A549 (cell line): ENCODE measurements around the gene NEGR1. TPM values are rescaled to one million over a fixed set of nuclear protein-coding genes. Genes with fewer than 3 reads are reported as not detected.

Experiments
- ATAC-seq, 2 experiments: fragments of 200-7000 bp in 1 of 2; fragments of >200 bp in 1 of 2; cut with Nextera tagmentation in 1 of 2; cut with Tn5 transposase in 1 of 2; 3 replicates each; pipeline versions ENCODE4 v1.8.0 to v1.9.1; 2018 to 2020; ENCODE audit warnings: mild to moderate bottlenecking in 1 of 2, moderate library complexity in 1 of 2
- CTCF ChIA-PET: fragments of 300-600 bp; sonication (Branson Sonifier 250); formaldehyde crosslinking; extraction: SDS; loops from one replicate; lab custom pipeline; 2021; ENCODE audit warnings: antibody characterized with exemption, inconsistent platforms; lab: Yijun Ruan, JAX
- POLR2A ChIA-PET: fragments of 350-600 bp; formaldehyde crosslinking; extraction: SDS; loops from one replicate; lab custom pipeline; 2021; ENCODE audit warnings: antibody characterized with exemption, inconsistent platforms; lab: Yijun Ruan, JAX
- DNase-seq, 2 experiments: peaks; one replicate each; pipeline versions ENCODE4 v3.0.0 to v3.0.0-alpha.2; 2011 to 2016; ENCODE audit warnings: low read depth in 1 of 2, low spot score in 1 of 2
- FAIRE-seq: peaks from 2 replicates; lab custom pipeline; 2011; peaks lifted over from hg19 to GRCh38; lab: Jason Lieb, UNC
- H3K27ac ChIP-seq, 2 experiments: fragments of >200 bp; sonication (Bioruptor Twin); formaldehyde crosslinking; 3 replicates each; pipeline ENCODE4 v1.5.1; 2016 to 2017
- H3K4me1 ChIP-seq: fragments of >200 bp; sonication (Bioruptor Twin); formaldehyde crosslinking; 3 replicates; pipeline ENCODE4 v1.6.1; 2016
- H3K4me2 ChIP-seq: fragments of >200 bp; sonication (Bioruptor Twin); formaldehyde crosslinking; 3 replicates; pipeline ENCODE4 v1.6.1; 2016
- H3K4me3 ChIP-seq: fragments of >200 bp; sonication (Bioruptor Twin); formaldehyde crosslinking; 3 replicates; pipeline ENCODE4 v1.5.1; 2016
- H3K9me3 ChIP-seq: fragments of >200 bp; sonication (Bioruptor Twin); formaldehyde crosslinking; 3 replicates; pipeline ENCODE4 v1.6.1; 2016
- CBX2 ChIP-seq: fragments of 200-600 bp; sonication (generic); IDR thresholded peaks from 2 replicates; pipeline ENCODE4 v1.6.1; 2016; ENCODE audit warnings: low read depth, mild to moderate bottlenecking, borderline replicate concordance
- CBX8 ChIP-seq: fragments of 200-600 bp; sonication (generic); IDR thresholded peaks from 2 replicates; pipeline ENCODE4 v1.6.1; 2016
- CEBPB ChIP-seq, 2 experiments: fragments of >200 bp in 1 of 2; sonication (Bioruptor Twin) in 1 of 2; formaldehyde crosslinking in 1 of 2; IDR thresholded peaks; 2 replicates each; pipeline ENCODE4 v1.6.1; 2012 to 2016
- CHD4 ChIP-seq: fragments of 200-600 bp; sonication (generic); IDR thresholded peaks from 2 replicates; pipeline ENCODE4 v1.6.1; 2016; ENCODE audit warnings: antibody characterized with exemption, mild to moderate bottlenecking, borderline replicate concordance
- GATA3 ChIP-seq: IDR thresholded peaks from 2 replicates; pipeline ENCODE4 v1.6.1; 2012; ENCODE audit warnings: borderline replicate concordance
- HOXA7 ChIP-seq: fragments of 250-450 bp; sonication (Bioruptor Pico); IDR thresholded peaks from 2 replicates; pipeline ENCODE4 v1.5.0; 2020; ENCODE audit warnings: mild to moderate bottlenecking, moderate library complexity
- JUNB ChIP-seq: fragments of >200 bp; sonication (Bioruptor Twin); formaldehyde crosslinking; IDR thresholded peaks from 2 replicates; pipeline ENCODE4 v1.6.1; 2016
- KDM5A ChIP-seq: fragments of 200-600 bp; sonication (generic); IDR thresholded peaks from 2 replicates; pipeline ENCODE4 v1.6.1; 2016; ENCODE audit warnings: antibody characterized with exemption, mild to moderate bottlenecking
- MAZ ChIP-seq: fragments of 150-350 bp; IDR thresholded peaks from 2 replicates; pipeline ENCODE4 v1.6.1; 2014; ENCODE audit warnings: antibody characterized with exemption, low read depth, low read length, borderline replicate concordance
- NFE2L2 ChIP-seq: fragments of 150-350 bp; conservative IDR thresholded peaks from 2 replicates; pipeline ENCODE4 v1.6.1; 2014; ENCODE audit warnings: low read length
- PHF8 ChIP-seq: fragments of 200-600 bp; sonication (generic); IDR thresholded peaks from 2 replicates; pipeline ENCODE4 v1.6.1; 2016; ENCODE audit warnings: low read depth, mild to moderate bottlenecking, antibody characterized with exemption, moderate library complexity, borderline replicate concordance
- POLR2A ChIP-seq: IDR thresholded peaks from 2 replicates; pipeline ENCODE4 v1.6.1; 2012; ENCODE audit warnings: mild to moderate bottlenecking, low read length
- POLR2AphosphoS2 ChIP-seq: conservative IDR thresholded peaks from 2 replicates; pipeline ENCODE4 v1.6.1; 2012; ENCODE audit warnings: low read length, improper control_type of control experiment, inconsistent platforms
- RAD21 ChIP-seq, 2 experiments: fragments of >200 bp in 1 of 2; sonication (Bioruptor Twin) in 1 of 2; formaldehyde crosslinking in 1 of 2; IDR thresholded peaks in 1 of 2; conservative IDR thresholded peaks in 1 of 2; 2 replicates in 1 of 2; 3 replicates in 1 of 2; pipeline ENCODE4 v1.6.1; 2012 to 2018; ENCODE audit warnings: inconsistent platforms in 1 of 2
- RFX5 ChIP-seq: fragments of 450-650 bp; IDR thresholded peaks from 2 replicates; pipeline ENCODE4 v1.7.1; 2014; ENCODE audit warnings: antibody characterized with exemption, mild to moderate bottlenecking, moderate library complexity
- SMC3 ChIP-seq: fragments of >200 bp; sonication (Bioruptor Twin); formaldehyde crosslinking; IDR thresholded peaks from 3 replicates; pipeline ENCODE4 v1.6.1; 2018; ENCODE audit warnings: inconsistent platforms
- ZC3H11A ChIP-seq: fragments of 450-650 bp; IDR thresholded peaks from 2 replicates; pipeline ENCODE4 v1.6.1; 2014; ENCODE audit warnings: antibody characterized with exemption, mild to moderate bottlenecking
- ZSCAN20 ChIP-seq: fragments of 250-450 bp; sonication (Bioruptor Pico); IDR thresholded peaks from 2 replicates; pipeline ENCODE4 v1.8.0; 2022; ENCODE audit warnings: mild to moderate bottlenecking, moderate library complexity
- WGBS: methylation state at CpG from one replicate; pipeline ENCODE4 v1.1.6; 2017; ENCODE audit errors: missing lambda C conversion rate; 5-methylcytosine and 5-hydroxymethylcytosine counted together
- polyA plus RNA-seq, 4 experiments: library from polyadenylated mRNA; depleted of rRNA in 3 of 4; stranded (reverse); fragments of >200 nt; fragmentation: RNase III in 1 of 4; extraction: RNeasy Plus Mini Kit Qiagen cat#74134 plus additional on column Dnase treatment in 1 of 4; gene quantifications; 2 replicates in 3 of 4; 3 replicates in 1 of 4; pipeline ENCODE4 v1.2.3, GENCODE V29; 2011 to 2017
- TF ChIP-seq, protein P1 (sequence below): fragments of 250-450 bp; sonication (Bioruptor Pico); IDR thresholded peaks from 2 replicates; pipeline ENCODE4 v1.5.0; 2020; ENCODE audit warnings: low read depth, mild to moderate bottlenecking, moderate library complexity
- TF ChIP-seq, protein P2 (sequence below): fragments of >200 bp; sonication (Bioruptor Twin); formaldehyde crosslinking; IDR thresholded peaks from 2 replicates; pipeline ENCODE4 v1.6.1; 2016
- TF ChIP-seq, protein P3 (sequence below): IDR thresholded peaks from 2 replicates; pipeline ENCODE4 v1.6.1; 2012
- TF ChIP-seq, protein P4 (sequence below): fragments of >200 bp; sonication (Bioruptor Twin); formaldehyde crosslinking; IDR thresholded peaks from 3 replicates; pipeline ENCODE4 v1.5.1; 2016
- TF ChIP-seq, protein P5 (sequence below): fragments of 200-600 bp; sonication (generic); IDR thresholded peaks from 2 replicates; pipeline ENCODE4 v1.6.1; 2016; ENCODE audit warnings: antibody characterized with exemption, mild to moderate bottlenecking, moderate library complexity
- TF ChIP-seq, protein P6 (sequence below): fragments of >200 bp; sonication (Bioruptor Twin); formaldehyde crosslinking; IDR thresholded peaks from 3 replicates; pipeline ENCODE4 v1.6.1; 2016

NEGR1 gene
- polyA plus RNA-seq, 2 of the 4 experiments (the other 2 are of a cell fraction) = not detected

DNA sequence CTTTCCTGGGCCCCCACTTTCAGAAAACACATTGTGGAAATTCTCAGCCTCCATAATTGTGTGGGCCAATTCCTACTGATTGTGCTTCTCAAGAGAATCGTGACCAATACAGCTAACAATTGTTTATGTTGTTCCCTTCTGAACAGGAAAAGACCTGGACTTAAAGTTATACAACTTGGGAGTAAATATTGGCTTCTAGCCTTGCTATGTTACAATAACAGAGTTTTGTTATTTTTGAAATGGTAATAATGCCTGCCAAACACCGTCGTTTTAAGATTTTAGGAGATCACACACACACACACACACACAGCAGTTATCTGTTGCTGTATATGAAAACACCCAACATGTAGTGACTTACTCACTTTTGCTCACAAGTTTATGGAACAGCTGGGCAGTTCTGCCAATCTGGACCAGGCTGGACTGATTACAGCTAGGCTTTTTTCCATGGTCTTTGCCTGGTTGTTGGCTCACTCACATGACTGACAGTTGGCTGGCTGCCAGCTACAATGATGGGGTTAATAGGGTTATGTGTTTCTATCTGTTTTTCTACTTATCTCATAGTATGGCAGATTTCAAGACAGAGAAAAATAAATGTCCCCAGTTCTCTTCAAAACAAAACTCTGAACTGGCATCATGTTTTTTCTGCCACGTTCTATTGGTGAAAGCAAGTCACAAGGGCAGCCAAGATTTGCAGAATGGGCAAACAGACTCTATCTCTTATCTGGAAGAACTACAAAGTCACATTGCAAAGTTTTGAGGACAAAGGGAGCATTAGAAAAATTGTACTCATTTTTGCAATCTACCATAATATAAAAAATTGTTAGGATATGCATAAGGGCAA lies 447.5 kb downstream of the NEGR1 start:
- TF ChIP-seq GATA3 = no peak
- TF ChIP-seq, protein P1, sequence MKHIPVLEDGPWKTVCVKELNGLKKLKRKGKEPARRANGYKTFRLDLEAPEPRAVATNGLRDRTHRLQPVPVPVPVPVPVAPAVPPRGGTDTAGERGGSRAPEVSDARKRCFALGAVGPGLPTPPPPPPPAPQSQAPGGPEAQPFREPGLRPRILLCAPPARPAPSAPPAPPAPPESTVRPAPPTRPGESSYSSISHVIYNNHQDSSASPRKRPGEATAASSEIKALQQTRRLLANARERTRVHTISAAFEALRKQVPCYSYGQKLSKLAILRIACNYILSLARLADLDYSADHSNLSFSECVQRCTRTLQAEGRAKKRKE (CRISPR knock-in tag) = no peak
- no peak for TF ChIP-seq CEBPB (IDR thresholded peaks at IDR 0.05)
- TF ChIP-seq, protein P2, sequence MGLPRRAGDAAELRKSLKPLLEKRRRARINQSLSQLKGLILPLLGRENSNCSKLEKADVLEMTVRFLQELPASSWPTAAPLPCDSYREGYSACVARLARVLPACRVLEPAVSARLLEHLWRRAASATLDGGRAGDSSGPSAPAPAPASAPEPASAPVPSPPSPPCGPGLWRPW = no peak
- TF ChIP-seq, protein P3, sequence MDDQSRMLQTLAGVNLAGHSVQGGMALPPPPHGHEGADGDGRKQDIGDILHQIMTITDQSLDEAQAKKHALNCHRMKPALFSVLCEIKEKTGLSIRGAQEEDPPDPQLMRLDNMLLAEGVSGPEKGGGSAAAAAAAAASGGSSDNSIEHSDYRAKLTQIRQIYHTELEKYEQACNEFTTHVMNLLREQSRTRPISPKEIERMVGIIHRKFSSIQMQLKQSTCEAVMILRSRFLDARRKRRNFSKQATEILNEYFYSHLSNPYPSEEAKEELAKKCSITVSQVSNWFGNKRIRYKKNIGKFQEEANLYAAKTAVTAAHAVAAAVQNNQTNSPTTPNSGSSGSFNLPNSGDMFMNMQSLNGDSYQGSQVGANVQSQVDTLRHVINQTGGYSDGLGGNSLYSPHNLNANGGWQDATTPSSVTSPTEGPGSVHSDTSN = no peak
- no peak for TF ChIP-seq CBX2
- TF ChIP-seq KDM5A = no peak
- no peak for TF ChIP-seq MAZ
- no peak for TF ChIP-seq CHD4
- TF ChIP-seq PHF8 = no peak
- TF ChIP-seq RAD21 (conservative IDR thresholded peaks at IDR 0.05 in 1 of 2, IDR thresholded peaks at IDR 0.05 in 1 of 2) = no peak
- no peak for TF ChIP-seq POLR2AphosphoS2
- TF ChIP-seq ZSCAN20 (CRISPR knock-in tag) = no peak
- TF ChIP-seq SMC3 = no peak
- no peak for TF ChIP-seq HOXA7 (CRISPR knock-in tag)
- Histone ChIP-seq H3K27ac (no peak overlapping the region), H3K4me1 (no peaks in the 10 kb centered on the region), H3K4me3 (no peak overlapping the region), H3K9me3 (no peaks in the 10 kb centered on the region), H3K4me2 (no peak overlapping the region)
- FAIRE-seq = no peak
- ATAC-seq = no peak
- no peak for DNase-seq
- ChIA-PET POLR2A (no interaction called here), CTCF (no interaction called here)
- 8% methylated on average over 4 of the region's 4 CpGs for WGBS

DNA sequence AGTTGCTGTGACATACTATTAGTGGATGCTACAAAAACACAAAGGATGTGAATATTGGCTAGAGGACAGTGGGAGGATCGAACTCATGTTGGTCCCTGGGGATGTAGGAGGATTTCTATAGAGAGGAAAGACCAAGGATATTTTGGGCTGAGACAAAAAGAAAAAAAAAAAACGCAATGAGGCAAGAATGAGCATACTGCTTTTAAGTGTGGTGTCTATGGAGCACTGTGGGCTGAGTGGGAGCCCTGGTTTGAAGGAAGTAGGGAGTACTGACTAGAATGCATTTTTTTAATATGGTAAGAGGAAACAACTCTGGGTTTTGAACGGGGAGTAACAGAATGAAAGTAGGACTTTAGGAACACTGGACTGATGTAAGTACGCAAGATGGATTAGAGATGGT lies 450.7 kb downstream of the NEGR1 start:
- DNase-seq = no peak
- no peak overlapping the region for H3K4me3 ChIP-seq
- FAIRE-seq = no peak
- POLR2A ChIA-PET = no interaction called here
- WGBS = 20% methylated on average over 4 of the region's 4 CpGs
- no peaks in the 10 kb centered on the region for H3K4me1 ChIP-seq
- H3K27ac ChIP-seq = no peak overlapping the region
- no peak for ATAC-seq
- no peaks in the 10 kb centered on the region for H3K9me3 ChIP-seq
- CTCF ChIA-PET = no interaction called here
- no peak overlapping the region for H3K4me2 ChIP-seq
- TF ChIP-seq, protein P4, sequence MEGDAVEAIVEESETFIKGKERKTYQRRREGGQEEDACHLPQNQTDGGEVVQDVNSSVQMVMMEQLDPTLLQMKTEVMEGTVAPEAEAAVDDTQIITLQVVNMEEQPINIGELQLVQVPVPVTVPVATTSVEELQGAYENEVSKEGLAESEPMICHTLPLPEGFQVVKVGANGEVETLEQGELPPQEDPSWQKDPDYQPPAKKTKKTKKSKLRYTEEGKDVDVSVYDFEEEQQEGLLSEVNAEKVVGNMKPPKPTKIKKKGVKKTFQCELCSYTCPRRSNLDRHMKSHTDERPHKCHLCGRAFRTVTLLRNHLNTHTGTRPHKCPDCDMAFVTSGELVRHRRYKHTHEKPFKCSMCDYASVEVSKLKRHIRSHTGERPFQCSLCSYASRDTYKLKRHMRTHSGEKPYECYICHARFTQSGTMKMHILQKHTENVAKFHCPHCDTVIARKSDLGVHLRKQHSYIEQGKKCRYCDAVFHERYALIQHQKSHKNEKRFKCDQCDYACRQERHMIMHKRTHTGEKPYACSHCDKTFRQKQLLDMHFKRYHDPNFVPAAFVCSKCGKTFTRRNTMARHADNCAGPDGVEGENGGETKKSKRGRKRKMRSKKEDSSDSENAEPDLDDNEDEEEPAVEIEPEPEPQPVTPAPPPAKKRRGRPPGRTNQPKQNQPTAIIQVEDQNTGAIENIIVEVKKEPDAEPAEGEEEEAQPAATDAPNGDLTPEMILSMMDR = no peak
- no peak for TF ChIP-seq CBX8

DNA sequence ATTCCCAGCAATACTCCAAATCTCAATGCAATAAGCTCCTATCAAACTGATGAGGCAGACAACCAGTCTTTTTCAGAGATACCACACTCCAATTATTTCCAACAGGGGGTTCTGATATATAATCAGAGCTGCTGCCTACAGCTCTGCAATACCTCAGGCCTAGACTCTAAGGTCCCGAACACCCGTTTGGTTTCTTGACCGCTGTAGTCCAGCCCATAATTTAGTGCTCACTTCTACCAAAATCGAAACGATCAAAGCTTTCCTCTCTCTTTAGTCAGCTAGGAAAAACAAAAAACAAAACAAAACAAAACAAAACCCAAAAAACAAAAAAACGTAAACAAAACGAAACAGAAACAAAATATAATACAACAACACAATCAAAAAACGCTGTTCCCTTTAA lies 453.0 kb downstream of the NEGR1 start:
- WGBS = 20% methylated on average over 8 of the region's 8 CpGs
- ChIA-PET CTCF (no interaction called here), POLR2A (no interaction called here)
- Histone ChIP-seq H3K4me2 (no peak overlapping the region), H3K4me3 (no peak overlapping the region), H3K9me3 (no peaks in the 10 kb centered on the region), H3K4me1 (no peaks in the 10 kb centered on the region), H3K27ac (no peak overlapping the region)
- ATAC-seq (no peak), FAIRE-seq (no peak), DNase-seq (no peak)
- TF ChIP-seq, protein P5, sequence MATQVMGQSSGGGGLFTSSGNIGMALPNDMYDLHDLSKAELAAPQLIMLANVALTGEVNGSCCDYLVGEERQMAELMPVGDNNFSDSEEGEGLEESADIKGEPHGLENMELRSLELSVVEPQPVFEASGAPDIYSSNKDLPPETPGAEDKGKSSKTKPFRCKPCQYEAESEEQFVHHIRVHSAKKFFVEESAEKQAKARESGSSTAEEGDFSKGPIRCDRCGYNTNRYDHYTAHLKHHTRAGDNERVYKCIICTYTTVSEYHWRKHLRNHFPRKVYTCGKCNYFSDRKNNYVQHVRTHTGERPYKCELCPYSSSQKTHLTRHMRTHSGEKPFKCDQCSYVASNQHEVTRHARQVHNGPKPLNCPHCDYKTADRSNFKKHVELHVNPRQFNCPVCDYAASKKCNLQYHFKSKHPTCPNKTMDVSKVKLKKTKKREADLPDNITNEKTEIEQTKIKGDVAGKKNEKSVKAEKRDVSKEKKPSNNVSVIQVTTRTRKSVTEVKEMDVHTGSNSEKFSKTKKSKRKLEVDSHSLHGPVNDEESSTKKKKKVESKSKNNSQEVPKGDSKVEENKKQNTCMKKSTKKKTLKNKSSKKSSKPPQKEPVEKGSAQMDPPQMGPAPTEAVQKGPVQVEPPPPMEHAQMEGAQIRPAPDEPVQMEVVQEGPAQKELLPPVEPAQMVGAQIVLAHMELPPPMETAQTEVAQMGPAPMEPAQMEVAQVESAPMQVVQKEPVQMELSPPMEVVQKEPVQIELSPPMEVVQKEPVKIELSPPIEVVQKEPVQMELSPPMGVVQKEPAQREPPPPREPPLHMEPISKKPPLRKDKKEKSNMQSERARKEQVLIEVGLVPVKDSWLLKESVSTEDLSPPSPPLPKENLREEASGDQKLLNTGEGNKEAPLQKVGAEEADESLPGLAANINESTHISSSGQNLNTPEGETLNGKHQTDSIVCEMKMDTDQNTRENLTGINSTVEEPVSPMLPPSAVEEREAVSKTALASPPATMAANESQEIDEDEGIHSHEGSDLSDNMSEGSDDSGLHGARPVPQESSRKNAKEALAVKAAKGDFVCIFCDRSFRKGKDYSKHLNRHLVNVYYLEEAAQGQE = no peak
- TF ChIP-seq JUNB (no peak), POLR2A (no peak), KDM5A (no peak), ZC3H11A (no peak), CHD4 (no peak), ZSCAN20 (CRISPR knock-in tag) (no peak), RFX5 (no peak), NFE2L2 (no peak)
- TF ChIP-seq, protein P6, sequence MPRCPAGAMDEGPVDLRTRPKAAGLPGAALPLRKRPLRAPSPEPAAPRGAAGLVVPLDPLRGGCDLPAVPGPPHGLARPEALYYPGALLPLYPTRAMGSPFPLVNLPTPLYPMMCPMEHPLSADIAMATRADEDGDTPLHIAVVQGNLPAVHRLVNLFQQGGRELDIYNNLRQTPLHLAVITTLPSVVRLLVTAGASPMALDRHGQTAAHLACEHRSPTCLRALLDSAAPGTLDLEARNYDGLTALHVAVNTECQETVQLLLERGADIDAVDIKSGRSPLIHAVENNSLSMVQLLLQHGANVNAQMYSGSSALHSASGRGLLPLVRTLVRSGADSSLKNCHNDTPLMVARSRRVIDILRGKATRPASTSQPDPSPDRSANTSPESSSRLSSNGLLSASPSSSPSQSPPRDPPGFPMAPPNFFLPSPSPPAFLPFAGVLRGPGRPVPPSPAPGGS = no peak
- TF ChIP-seq, protein P1 (CRISPR knock-in tag) = no peak
